Islet precursor cell (in vitro differentiated cells): ENCODE data around the gene PPFIBP1.
"Not testable (repeated sequence)": the region's sequence is repeated elsewhere in the genome, so short reads cannot be mapped to it uniquely, and the experiment has no call there.

Experiments used
- DNase-seq: peaks from one replicate; pipeline ENCODE4 v3.0.0-alpha.2; 2018

Gene PPFIBP1

GRCh38 chr12:27598866-27599265, 74.9 kb downstream of the PPFIBP1 start:
- not testable (repeated sequence) for DNase-seq

- not testable (repeated sequence) for DNase-seq
These were observed 77.2 kb downstream of the PPFIBP1 start for GRCh38 chr12:27601056-27601828.

- no peak for DNase-seq
These were observed 78.5 kb downstream of the PPFIBP1 start for GRCh38 chr12:27602516-27602915.

GRCh38 chr12:27604431-27604830, 80.4 kb downstream of the PPFIBP1 start:
- DNase-seq = no peak

- DNase-seq = no peak
These were observed 83.0 kb downstream of the PPFIBP1 start for GRCh38 chr12:27606986-27607385.

GRCh38 chr12:27607591-27607990, 83.6 kb downstream of the PPFIBP1 start:
- no peak for DNase-seq

GRCh38 chr12:27608890-27609289, 84.9 kb downstream of the PPFIBP1 start:
- DNase-seq = no peak

GRCh38 chr12:27610374-27610773, 86.4 kb downstream of the PPFIBP1 start:
- no peak for DNase-seq

- peak; percentile 70 for DNase-seq
These were observed 90.4 kb downstream of the PPFIBP1 start for GRCh38 chr12:27614386-27614785.

- DNase-seq = no peak
These were observed 90.9 kb downstream of the PPFIBP1 start for GRCh38 chr12:27614866-27615265.

GRCh38 chr12:27615331-27615891, 91.4 kb downstream of the PPFIBP1 start:
- peak; percentile 78 for DNase-seq

- DNase-seq = no peak
These were observed 92.5 kb downstream of the PPFIBP1 start for GRCh38 chr12:27616356-27617142.

- no peak for DNase-seq
These were observed 94.8 kb downstream of the PPFIBP1 start for GRCh38 chr12:27618836-27619235.

- no peak for DNase-seq
These were observed 95.3 kb downstream of the PPFIBP1 start for GRCh38 chr12:27619308-27619707.

- no peak for DNase-seq
These were observed 96.1 kb downstream of the PPFIBP1 start for GRCh38 chr12:27620121-27620520.

GRCh38 chr12:27622436-27623195, 98.6 kb downstream of the PPFIBP1 start:
- peak; percentile 87 for DNase-seq

GRCh38 chr12:27623645-27624044, 99.6 kb downstream of the PPFIBP1 start:
- DNase-seq = peak; percentile 79

GRCh38 chr12:27624586-27624985, 100.6 kb downstream of the PPFIBP1 start:
- no peak for DNase-seq

GRCh38 chr12:27627123-27627852, 103.3 kb downstream of the PPFIBP1 start:
- no peak for DNase-seq

- not testable (repeated sequence) for DNase-seq
These were observed 104.0 kb downstream of the PPFIBP1 start for GRCh38 chr12:27627853-27628469.

- not testable (repeated sequence) for DNase-seq
These were observed 106.2 kb downstream of the PPFIBP1 start for GRCh38 chr12:27630219-27630618.

- no peak for DNase-seq
These were observed 107.4 kb downstream of the PPFIBP1 start for GRCh38 chr12:27631365-27631764.
